Stimulated activated memory B cell treated with anti-CD40 and anti-IgM and Interleukin-4, amounts not matched to agents 10 μg/mL and 1 μg/mL and 100 μg/mL, for 72 hours (primary cell): Measurements from ENCODE around the gene CIROP.

Experiments
- ATAC-seq: fragments of 150-1000 bp; cut with Tn5 transposase; 2 replicates; pipeline ENCODE4 v1.10.0; 2021
- H3K27ac Mint-ChIP-seq: one replicate; pipeline ENCODE4 v1.8.0; 2022; ENCODE audit warnings: mild to moderate bottlenecking, mixed read lengths
- H3K27me3 Mint-ChIP-seq: one replicate; pipeline ENCODE4 v1.8.0; 2022; ENCODE audit warnings: mixed read lengths
- H3K36me3 Mint-ChIP-seq: one replicate; pipeline ENCODE4 v1.8.0; 2022; ENCODE audit warnings: mixed read lengths
- H3K4me1 Mint-ChIP-seq: one replicate; pipeline ENCODE4 v1.8.0; 2022; ENCODE audit warnings: mixed read lengths
- H3K4me3 Mint-ChIP-seq: one replicate; pipeline ENCODE4 v1.8.0; 2022; ENCODE audit warnings: mild to moderate bottlenecking, moderate library complexity, mixed read lengths
- H3K9me3 Mint-ChIP-seq: one replicate; pipeline ENCODE4 v1.8.0; 2022; ENCODE audit warnings: mixed read lengths

The CIROP gene

DNA sequence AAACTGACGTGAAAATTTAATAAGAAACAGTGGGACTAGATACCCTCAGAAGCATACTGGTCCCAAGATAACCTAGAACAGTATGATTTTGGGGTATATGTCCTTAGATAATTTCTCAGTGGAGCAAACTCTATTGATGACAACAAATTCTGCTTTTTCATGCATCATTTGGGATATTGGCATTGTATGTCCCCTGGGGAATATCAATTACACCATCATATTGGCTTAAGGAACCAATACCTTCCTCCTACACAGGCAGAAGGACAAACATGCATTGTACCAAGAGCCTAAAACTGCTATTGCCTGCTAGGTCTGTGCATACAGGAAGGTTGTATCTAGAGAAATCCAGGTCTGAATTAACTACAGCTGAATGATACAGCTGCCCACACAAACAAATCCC lies 29.9 kb downstream of the CIROP start:
- no peak overlapping the region for H3K4me3 Mint-ChIP-seq
- H3K36me3 Mint-ChIP-seq = peaks cover 28% of the 10 kb centered on the region
- H3K27ac Mint-ChIP-seq = no peak overlapping the region
- H3K27me3 Mint-ChIP-seq = no peaks in the 10 kb centered on the region
- ATAC-seq = no peak
- no peaks in the 10 kb centered on the region for H3K9me3 Mint-ChIP-seq
- peaks cover 32% of the 10 kb centered on the region for H3K4me1 Mint-ChIP-seq

- peak overlapping the region; percentile 87 for H3K4me3 Mint-ChIP-seq
- no peak for ATAC-seq
- peaks cover 40% of the 10 kb centered on the region for H3K4me1 Mint-ChIP-seq
- H3K36me3 Mint-ChIP-seq = peaks cover 27% of the 10 kb centered on the region
- no peaks in the 10 kb centered on the region for H3K9me3 Mint-ChIP-seq
- H3K27me3 Mint-ChIP-seq = no peaks in the 10 kb centered on the region
- peak overlapping the region; percentile 83 for H3K27ac Mint-ChIP-seq
Observed at GRCh38 chr14:23071921-23072539, 32.8 kb downstream of the CIROP start.

GRCh38 chr14:23071244-23071920 lies 33.4 kb downstream of the CIROP start:
- Mint-ChIP-seq H3K4me1 (peaks cover 40% of the 10 kb centered on the region), H3K27me3 (no peaks in the 10 kb centered on the region), H3K4me3 (peak overlapping the region; percentile 87), H3K27ac (peak overlapping the region; percentile 83), H3K36me3 (peaks cover 33% of the 10 kb centered on the region), H3K9me3 (no peaks in the 10 kb centered on the region)
- peak; percentile 92 for ATAC-seq

DNA sequence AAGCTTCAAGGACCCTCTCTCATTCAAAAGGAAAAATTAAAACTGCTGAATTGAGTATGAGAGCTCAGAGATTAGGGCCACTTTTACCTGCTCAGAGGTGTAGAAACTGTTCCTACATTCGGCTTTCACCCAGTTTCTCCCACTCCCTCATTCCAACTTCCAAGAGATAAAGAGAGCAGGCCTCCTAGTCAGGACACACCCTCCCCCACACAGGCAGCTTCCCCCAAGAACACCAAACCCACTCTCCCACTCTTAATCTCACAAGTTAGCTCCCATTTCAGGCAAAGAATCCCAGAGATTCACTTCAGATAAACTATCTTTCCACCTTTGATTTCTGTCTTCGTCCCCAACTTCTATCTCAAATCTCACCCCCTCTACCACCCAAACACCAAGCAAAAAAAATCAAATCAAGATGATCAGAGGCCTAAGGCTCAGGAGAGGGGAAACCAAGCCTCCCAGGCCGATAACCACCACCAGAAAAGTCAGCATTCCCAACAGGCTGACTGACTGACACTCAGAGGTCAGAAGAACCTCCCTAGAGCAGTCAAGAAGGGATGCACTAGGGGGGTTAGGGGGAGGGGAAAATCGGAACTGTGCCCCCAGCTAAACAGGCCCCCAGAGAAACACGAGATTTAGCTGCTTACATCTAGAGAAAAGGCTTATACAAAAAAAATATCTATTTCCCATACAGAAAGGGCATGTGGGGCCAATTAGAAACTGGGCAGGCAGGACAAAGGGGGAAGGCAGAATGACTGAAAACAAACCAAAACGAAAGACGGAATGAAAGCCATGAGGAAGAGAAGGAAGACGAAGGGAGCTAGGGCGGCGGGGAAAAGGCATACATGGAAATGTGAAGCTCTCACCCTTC lies 34.3 kb downstream of the CIROP start:
- no peak for ATAC-seq
- no peaks in the 10 kb centered on the region for H3K9me3 Mint-ChIP-seq
- H3K27me3 Mint-ChIP-seq = no peaks in the 10 kb centered on the region
- H3K27ac Mint-ChIP-seq = peak overlapping the region; percentile 83
- peaks cover 39% of the 10 kb centered on the region for H3K36me3 Mint-ChIP-seq
- H3K4me3 Mint-ChIP-seq = peak overlapping the region; percentile 87
- H3K4me1 Mint-ChIP-seq = peaks cover 40% of the 10 kb centered on the region

GRCh38 chr14:23069413-23069806 lies 35.4 kb downstream of the CIROP start:
- no peak overlapping the region for H3K4me3 Mint-ChIP-seq
- H3K36me3 Mint-ChIP-seq = peaks cover 45% of the 10 kb centered on the region
- ATAC-seq = no peak
- no peaks in the 10 kb centered on the region for H3K9me3 Mint-ChIP-seq
- peaks cover 40% of the 10 kb centered on the region for H3K4me1 Mint-ChIP-seq
- H3K27me3 Mint-ChIP-seq = no peaks in the 10 kb centered on the region
- peak overlapping the region; percentile 50 for H3K27ac Mint-ChIP-seq

GRCh38 chr14:23068789-23069412 lies 35.9 kb downstream of the CIROP start:
- Mint-ChIP-seq H3K27me3 (no peaks in the 10 kb centered on the region), H3K4me3 (peak overlapping the region; percentile 22), H3K36me3 (peaks cover 50% of the 10 kb centered on the region), H3K4me1 (peaks cover 40% of the 10 kb centered on the region), H3K9me3 (no peaks in the 10 kb centered on the region), H3K27ac (peak overlapping the region; percentile 50)
- peak; percentile 91 for ATAC-seq

GRCh38 chr14:23067847-23068788 lies 36.7 kb downstream of the CIROP start:
- no peak overlapping the region for H3K4me3 Mint-ChIP-seq
- peak overlapping the region; percentile 50 for H3K27ac Mint-ChIP-seq
- H3K9me3 Mint-ChIP-seq = no peaks in the 10 kb centered on the region

DNA sequence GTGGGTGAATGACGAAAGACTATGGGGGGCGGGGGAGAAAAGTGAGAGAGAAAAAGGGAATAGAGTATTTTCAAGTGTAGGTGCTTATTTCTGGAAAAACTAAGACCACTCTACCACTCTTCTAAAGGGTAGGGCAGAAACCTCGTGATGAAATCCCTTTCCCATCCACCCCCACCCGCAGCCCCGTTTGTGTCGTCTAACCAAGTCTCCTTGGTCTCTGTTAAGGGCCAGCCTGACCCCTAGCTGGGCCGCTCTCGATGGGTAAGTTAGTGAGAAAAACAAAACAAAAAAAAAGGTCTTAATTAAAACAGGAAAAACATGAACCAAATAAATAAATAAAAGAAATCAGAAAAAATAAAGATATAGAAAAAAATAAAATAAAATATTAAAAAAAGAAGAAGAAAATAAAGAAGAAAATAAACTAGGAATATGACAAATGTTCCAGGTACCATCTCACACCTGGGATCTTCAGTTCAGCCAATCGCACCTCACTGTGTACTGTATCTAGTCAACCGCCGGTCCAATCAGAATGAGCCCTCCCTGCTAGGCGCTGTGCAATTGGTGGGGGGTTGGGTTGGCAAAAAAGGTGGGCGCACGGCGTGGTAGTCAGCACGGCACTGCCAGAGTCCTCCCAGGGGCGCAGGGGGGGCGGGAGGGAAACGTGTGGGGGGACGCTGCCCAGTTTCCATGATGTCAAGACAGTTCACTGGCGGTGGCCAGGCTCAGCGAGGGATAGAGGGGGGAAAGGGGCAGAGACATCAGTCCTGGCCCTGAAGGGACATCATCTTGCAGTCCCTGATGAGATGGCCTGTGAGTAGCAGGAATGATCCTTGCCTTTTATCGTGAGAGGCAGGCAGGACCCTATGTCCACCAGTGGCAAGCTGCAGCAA lies 37.7 kb downstream of the CIROP start:
- Mint-ChIP-seq H3K4me3 (no peak overlapping the region), H3K27ac (no peak overlapping the region), H3K4me1 (peaks cover 36% of the 10 kb centered on the region), H3K27me3 (no peaks in the 10 kb centered on the region), H3K9me3 (no peaks in the 10 kb centered on the region), H3K36me3 (peaks cover 62% of the 10 kb centered on the region)
- ATAC-seq = no peak

More at GRCh38 chr14:23067847-23068788, 36.7 kb downstream of the CIROP start:
- no peak for ATAC-seq
- Mint-ChIP-seq H3K36me3 (peaks cover 58% of the 10 kb centered on the region), H3K27me3 (no peaks in the 10 kb centered on the region), H3K4me1 (peaks cover 40% of the 10 kb centered on the region)

GRCh38 chr14:23066368-23066767 lies 38.4 kb downstream of the CIROP start:
- H3K4me1 Mint-ChIP-seq = peaks cover 29% of the 10 kb centered on the region

GRCh38 chr14:23063601-23064000 lies 41.2 kb downstream of the CIROP start:
- H3K27ac Mint-ChIP-seq = no peak overlapping the region
- peaks cover 69% of the 10 kb centered on the region for H3K36me3 Mint-ChIP-seq
- no peak for ATAC-seq
- H3K4me3 Mint-ChIP-seq = no peak overlapping the region
- H3K4me1 Mint-ChIP-seq = peaks cover 6% of the 10 kb centered on the region
- H3K27me3 Mint-ChIP-seq = no peaks in the 10 kb centered on the region
- H3K9me3 Mint-ChIP-seq = no peaks in the 10 kb centered on the region

More at GRCh38 chr14:23066368-23066767, 38.4 kb downstream of the CIROP start:
- Mint-ChIP-seq H3K27me3 (no peaks in the 10 kb centered on the region), H3K27ac (no peak overlapping the region), H3K9me3 (no peaks in the 10 kb centered on the region), H3K36me3 (peaks cover 58% of the 10 kb centered on the region), H3K4me3 (no peak overlapping the region)
- no peak for ATAC-seq

- no peak overlapping the region for H3K4me3 Mint-ChIP-seq
- peaks cover 3% of the 10 kb centered on the region for H3K27me3 Mint-ChIP-seq
- no peak overlapping the region for H3K27ac Mint-ChIP-seq
- peaks cover 10% of the 10 kb centered on the region for H3K4me1 Mint-ChIP-seq
- H3K9me3 Mint-ChIP-seq = no peaks in the 10 kb centered on the region
- H3K36me3 Mint-ChIP-seq = peaks cover 71% of the 10 kb centered on the region
- no peak for ATAC-seq
Observed at GRCh38 chr14:23062002-23062401, 42.8 kb downstream of the CIROP start.

- Mint-ChIP-seq H3K4me1 (peaks cover 23% of the 10 kb centered on the region), H3K27me3 (peaks cover 12% of the 10 kb centered on the region), H3K9me3 (no peaks in the 10 kb centered on the region), H3K36me3 (peaks cover 60% of the 10 kb centered on the region), H3K4me3 (no peak overlapping the region), H3K27ac (no peak overlapping the region)
- ATAC-seq = no peak
Observed at GRCh38 chr14:23060536-23061260, 44.1 kb downstream of the CIROP start.
